Neural cell (in vitro differentiated cells): ENCODE results near the gene ANGEL2. TPM values are rescaled to one million over a fixed set of nuclear protein-coding genes. Genes with fewer than 3 reads are reported as not detected.
A peak's percentile ranks its signal among the peaks of the same experiment; 100 is the strongest.

Source experiments
- H2AFZ ChIP-seq: fragments of 200-600, 300-800 bp; sonication (generic), shearing (Covaris generic); 2 replicates; pipeline ENCODE4 v1.6.0; 2014; ENCODE audit warnings: low read depth, mild to moderate bottlenecking, antibody characterized with exemption, low read length, moderate library complexity
- H3F3A ChIP-seq: fragments of 200-600 bp; shearing (Covaris generic); 2 replicates; pipeline ENCODE4 v1.6.1; 2016; ENCODE audit warnings: mild to moderate bottlenecking, moderate library complexity, mixed read lengths, antibody characterized with exemption, low read length; ENCODE audit not compliant: insufficient read depth, poor library complexity, severe bottlenecking
- H3K27ac ChIP-seq: fragments of 200-600, 300-800 bp; sonication (generic), shearing (Covaris generic); 2 replicates; pipeline ENCODE4 v1.5.1; 2014; ENCODE audit warnings: mild to moderate bottlenecking, low read length, moderate library complexity
- H3K27me3 ChIP-seq: fragments of 300-800, 200-600 bp; sonication (generic), shearing (Covaris generic); 2 replicates; pipeline ENCODE4 v1.6.0; 2014; ENCODE audit warnings: mild to moderate bottlenecking, low read depth, low read length, moderate library complexity; ENCODE audit not compliant: insufficient read depth
- H3K36me3 ChIP-seq: fragments of 300-800, 200-600 bp; sonication (generic), shearing (Covaris generic); 2 replicates; pipeline ENCODE4 v1.5.1; 2014; ENCODE audit warnings: mild to moderate bottlenecking, antibody characterized with exemption, low read length, moderate library complexity; ENCODE audit not compliant: insufficient read depth
- H3K4me2 ChIP-seq: fragments of 300-800, 200-600 bp; sonication (generic), shearing (Covaris generic); 2 replicates; pipeline ENCODE4 v1.6.0; 2014; ENCODE audit warnings: mild to moderate bottlenecking, low read length
- H3K4me3 ChIP-seq: fragments of 300-800, 200-600 bp; sonication (generic), shearing (Covaris generic); 2 replicates; pipeline ENCODE4 v1.5.1; 2014; ENCODE audit warnings: mild to moderate bottlenecking, low read length, moderate library complexity
- H3K79me2 ChIP-seq: fragments of 200-600 bp; shearing (Covaris generic); replicated peaks from 2 replicates; pipeline ENCODE4 v1.6.0; 2014; ENCODE audit warnings: mild to moderate bottlenecking, low read length, moderate library complexity; ENCODE audit not compliant: insufficient read depth
- H3K9ac ChIP-seq: fragments of 300-800, 200-600 bp; sonication (generic), shearing (Covaris generic); 2 replicates; pipeline ENCODE4 v1.6.1; 2016; ENCODE audit warnings: mild to moderate bottlenecking, low read length, mixed read lengths
- H3K9me2 ChIP-seq: fragments of 200-600 bp; shearing (Covaris generic); 2 replicates; pipeline ENCODE4 v1.6.1; 2016; ENCODE audit warnings: mild to moderate bottlenecking, low read length, mixed read lengths; ENCODE audit not compliant: insufficient read depth
- H3K9me3 ChIP-seq: fragments of 200-600, 300-800 bp; sonication (generic), shearing (Covaris generic); 2 replicates; pipeline ENCODE4 v1.6.1; 2016; ENCODE audit warnings: mild to moderate bottlenecking, mixed run types, low read length, moderate library complexity, mixed read lengths
- H4K20me1 ChIP-seq: fragments of 200-600 bp; shearing (Covaris generic); 2 replicates; pipeline ENCODE4 v1.6.1; 2016; ENCODE audit warnings: mild to moderate bottlenecking, mixed run types; ENCODE audit not compliant: insufficient read depth
- EP300 ChIP-seq: fragments of 450-650 bp; conservative IDR thresholded peaks from 2 replicates; pipeline ENCODE4 v1.6.1; 2014; ENCODE audit warnings: antibody characterized with exemption, mild to moderate bottlenecking, moderate library complexity; ENCODE audit not compliant: poor library complexity, severe bottlenecking
- EZH2 ChIP-seq: fragments of 200-600, 300-800 bp; shearing (Covaris generic), sonication (generic); IDR thresholded peaks from 2 replicates; pipeline ENCODE4 v1.6.1; 2014; ENCODE audit warnings: antibody characterized with exemption, low read length, borderline replicate concordance, mild to moderate bottlenecking; ENCODE audit not compliant: insufficient read depth, poor library complexity, severe bottlenecking
- MXI1 ChIP-seq: fragments of 450-650 bp; conservative IDR thresholded peaks from 2 replicates; pipeline ENCODE4 v1.6.1; 2014; ENCODE audit warnings: antibody characterized with exemption, mild to moderate bottlenecking; ENCODE audit not compliant: poor library complexity, severe bottlenecking
- POLR2AphosphoS5 ChIP-seq: IDR thresholded peaks from 2 replicates; pipeline ENCODE4 v1.6.1; 2012
- SMC3 ChIP-seq: fragments of 450-650 bp; conservative IDR thresholded peaks from 2 replicates; pipeline ENCODE4 v1.6.1; 2014; ENCODE audit warnings: antibody characterized with exemption, mild to moderate bottlenecking, moderate library complexity; ENCODE audit not compliant: poor library complexity
- polyA minus RNA-seq: library from RNA; depleted of rRNA, polyadenylated mRNA; stranded (reverse); fragments of >200 nt; gene quantifications from 2 replicates; pipeline ENCODE4 v1.2.3, GENCODE V29; 2014
- polyA plus RNA-seq: library from polyadenylated mRNA; depleted of rRNA; stranded (reverse); fragments of >200 nt; gene quantifications from 2 replicates; pipeline ENCODE4 v1.2.3, GENCODE V29; 2014
- TF ChIP-seq, protein P1 (sequence below): fragments of 450-650 bp; IDR thresholded peaks from 2 replicates; pipeline ENCODE4 v1.5.1; 2014; ENCODE audit warnings: antibody characterized with exemption, mild to moderate bottlenecking, moderate library complexity; ENCODE audit not compliant: poor library complexity, severe bottlenecking
- TF ChIP-seq, protein P2 (sequence below): IDR thresholded peaks from 2 replicates; pipeline ENCODE4 v1.6.1; 2012; ENCODE audit warnings: borderline replicate concordance

ANGEL2 gene, protein sequence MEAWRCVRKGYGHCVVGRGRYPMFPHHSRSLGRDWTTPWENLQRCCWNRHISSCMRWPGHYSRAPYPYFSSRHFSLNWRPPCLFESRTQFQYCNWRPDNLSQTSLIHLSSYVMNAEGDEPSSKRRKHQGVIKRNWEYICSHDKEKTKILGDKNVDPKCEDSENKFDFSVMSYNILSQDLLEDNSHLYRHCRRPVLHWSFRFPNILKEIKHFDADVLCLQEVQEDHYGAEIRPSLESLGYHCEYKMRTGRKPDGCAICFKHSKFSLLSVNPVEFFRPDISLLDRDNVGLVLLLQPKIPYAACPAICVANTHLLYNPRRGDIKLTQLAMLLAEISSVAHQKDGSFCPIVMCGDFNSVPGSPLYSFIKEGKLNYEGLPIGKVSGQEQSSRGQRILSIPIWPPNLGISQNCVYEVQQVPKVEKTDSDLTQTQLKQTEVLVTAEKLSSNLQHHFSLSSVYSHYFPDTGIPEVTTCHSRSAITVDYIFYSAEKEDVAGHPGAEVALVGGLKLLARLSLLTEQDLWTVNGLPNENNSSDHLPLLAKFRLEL
- polyA plus RNA-seq, result 58.7 and 60.7 TPM in 2 replicates
- polyA minus RNA-seq, result 72.2 and 73.8 TPM in 2 replicates

DNA sequence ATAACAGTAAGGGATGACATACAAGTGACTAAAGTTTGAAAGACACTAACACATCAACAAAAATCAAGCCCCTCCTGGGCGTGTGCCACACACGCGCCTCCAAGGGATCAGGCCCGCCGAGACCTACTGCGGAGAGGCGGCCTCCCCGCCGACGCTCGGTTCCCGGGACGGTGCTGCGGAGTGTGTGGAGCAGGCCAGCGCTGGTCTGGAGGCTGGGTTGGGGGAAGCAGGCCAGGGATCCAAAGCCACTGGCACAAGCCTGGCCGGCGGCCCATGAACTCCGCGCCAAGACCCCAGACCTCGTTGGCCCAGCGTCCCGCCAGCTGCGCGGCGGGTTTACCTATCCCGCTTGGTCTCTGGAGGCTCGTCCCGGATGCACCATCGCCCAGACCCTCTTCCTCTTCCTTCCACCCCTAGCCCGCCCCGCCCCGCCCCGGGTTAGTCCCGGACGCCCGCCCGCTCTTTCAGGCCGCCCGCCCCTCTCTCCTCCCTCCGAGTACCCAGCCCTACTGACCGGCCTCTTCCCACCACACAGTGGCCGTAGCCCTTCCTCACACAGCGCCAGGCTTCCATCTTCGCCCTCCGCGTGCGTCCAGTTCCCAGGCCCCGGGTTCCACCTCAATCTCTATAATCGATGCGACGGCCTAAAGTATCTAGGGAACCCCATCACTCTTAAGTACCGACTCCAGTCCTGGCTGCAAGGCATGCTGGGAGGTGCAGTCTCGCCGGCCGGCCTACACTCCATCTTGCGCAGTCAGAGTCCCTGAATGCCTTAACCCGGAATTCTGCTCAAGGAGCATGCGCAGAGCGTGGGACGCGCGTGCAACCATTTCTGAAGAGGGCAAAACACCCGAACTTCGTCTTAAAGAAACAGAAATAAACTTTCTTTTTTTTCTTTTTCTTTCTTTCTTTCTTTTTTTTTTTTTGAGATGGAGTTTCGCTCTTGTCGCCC lies at the start of gene ANGEL2:
ANGEL2 (minus strand) TSS at position 769 of the 952 bp plus-strand sequence; CDS start at position 573, 196 bp downstream.
- peak within 1 kb of the TSS; percentile 42 for H2AFZ ChIP-seq

DNA sequence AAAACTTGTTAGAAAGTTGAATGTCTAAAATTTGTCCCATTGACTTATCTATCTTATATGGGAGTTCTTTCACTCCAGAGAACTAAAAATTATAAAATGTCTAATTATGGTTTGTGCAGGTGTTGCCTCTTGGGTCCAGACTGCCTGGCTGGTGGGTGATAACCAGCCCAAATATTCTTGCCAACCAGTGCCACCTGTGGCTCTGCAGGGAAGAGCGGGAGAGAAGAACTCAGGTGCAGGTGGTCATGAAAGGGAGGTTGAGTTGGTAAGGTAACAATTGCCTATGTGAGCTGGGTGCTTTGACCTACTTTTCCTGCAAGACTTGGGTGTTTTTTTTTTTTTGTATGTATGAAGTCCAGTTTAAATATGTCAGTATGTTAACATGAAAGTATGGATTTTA lies 45.6 kb upstream of the ANGEL2 start:
- TF ChIP-seq SMC3, result no peak
- no peak for TF ChIP-seq EZH2
- no peak for TF ChIP-seq MXI1
- TF ChIP-seq POLR2AphosphoS5, result no peak
- H3K9ac ChIP-seq, result no peak overlapping the region
- H3K4me2 ChIP-seq, result no peak overlapping the region
- H3K27ac ChIP-seq, result no peak overlapping the region
- H2AFZ ChIP-seq, result no peak overlapping the region
- H3F3A ChIP-seq, result no peaks in the 10 kb centered on the region
- no peaks in the 10 kb centered on the region for H3K36me3 ChIP-seq
- no peaks in the 10 kb centered on the region for H4K20me1 ChIP-seq
- no peak overlapping the region for H3K4me3 ChIP-seq
- H3K9me3 ChIP-seq, result no peaks in the 10 kb centered on the region
- H3K27me3 ChIP-seq, result no peaks in the 10 kb centered on the region
- H3K79me2 ChIP-seq, result peaks cover 23% of the 10 kb centered on the region
- no peaks in the 10 kb centered on the region for H3K9me2 ChIP-seq

More for the DNA sequence above, at the start of gene ANGEL2:
- Histone ChIP-seq H3K4me2 (peak within 1 kb of the TSS; percentile 76), H3K36me3 (no peaks in the 10 kb centered on the region), H3K27ac (peak within 1 kb of the TSS; percentile 80), H3K9me2 (no peaks in the 10 kb centered on the region), H3K9ac (peak within 1 kb of the TSS; percentile 80), H3K79me2 (peaks cover 32% of the 10 kb centered on the region), H3K9me3 (no peaks in the 10 kb centered on the region), H3K27me3 (no peaks in the 10 kb centered on the region), H3F3A (no peaks in the 10 kb centered on the region), H4K20me1 (no peaks in the 10 kb centered on the region), H3K4me3 (peak within 1 kb of the TSS; percentile 76)
- TF ChIP-seq EP300 (peak; percentile 39), MXI1 (peak; percentile 39), POLR2AphosphoS5 (peak; percentile 80), EZH2 (no peak)
- TF ChIP-seq, protein P1, sequence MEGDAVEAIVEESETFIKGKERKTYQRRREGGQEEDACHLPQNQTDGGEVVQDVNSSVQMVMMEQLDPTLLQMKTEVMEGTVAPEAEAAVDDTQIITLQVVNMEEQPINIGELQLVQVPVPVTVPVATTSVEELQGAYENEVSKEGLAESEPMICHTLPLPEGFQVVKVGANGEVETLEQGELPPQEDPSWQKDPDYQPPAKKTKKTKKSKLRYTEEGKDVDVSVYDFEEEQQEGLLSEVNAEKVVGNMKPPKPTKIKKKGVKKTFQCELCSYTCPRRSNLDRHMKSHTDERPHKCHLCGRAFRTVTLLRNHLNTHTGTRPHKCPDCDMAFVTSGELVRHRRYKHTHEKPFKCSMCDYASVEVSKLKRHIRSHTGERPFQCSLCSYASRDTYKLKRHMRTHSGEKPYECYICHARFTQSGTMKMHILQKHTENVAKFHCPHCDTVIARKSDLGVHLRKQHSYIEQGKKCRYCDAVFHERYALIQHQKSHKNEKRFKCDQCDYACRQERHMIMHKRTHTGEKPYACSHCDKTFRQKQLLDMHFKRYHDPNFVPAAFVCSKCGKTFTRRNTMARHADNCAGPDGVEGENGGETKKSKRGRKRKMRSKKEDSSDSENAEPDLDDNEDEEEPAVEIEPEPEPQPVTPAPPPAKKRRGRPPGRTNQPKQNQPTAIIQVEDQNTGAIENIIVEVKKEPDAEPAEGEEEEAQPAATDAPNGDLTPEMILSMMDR, result no peak
- TF ChIP-seq, protein P2, sequence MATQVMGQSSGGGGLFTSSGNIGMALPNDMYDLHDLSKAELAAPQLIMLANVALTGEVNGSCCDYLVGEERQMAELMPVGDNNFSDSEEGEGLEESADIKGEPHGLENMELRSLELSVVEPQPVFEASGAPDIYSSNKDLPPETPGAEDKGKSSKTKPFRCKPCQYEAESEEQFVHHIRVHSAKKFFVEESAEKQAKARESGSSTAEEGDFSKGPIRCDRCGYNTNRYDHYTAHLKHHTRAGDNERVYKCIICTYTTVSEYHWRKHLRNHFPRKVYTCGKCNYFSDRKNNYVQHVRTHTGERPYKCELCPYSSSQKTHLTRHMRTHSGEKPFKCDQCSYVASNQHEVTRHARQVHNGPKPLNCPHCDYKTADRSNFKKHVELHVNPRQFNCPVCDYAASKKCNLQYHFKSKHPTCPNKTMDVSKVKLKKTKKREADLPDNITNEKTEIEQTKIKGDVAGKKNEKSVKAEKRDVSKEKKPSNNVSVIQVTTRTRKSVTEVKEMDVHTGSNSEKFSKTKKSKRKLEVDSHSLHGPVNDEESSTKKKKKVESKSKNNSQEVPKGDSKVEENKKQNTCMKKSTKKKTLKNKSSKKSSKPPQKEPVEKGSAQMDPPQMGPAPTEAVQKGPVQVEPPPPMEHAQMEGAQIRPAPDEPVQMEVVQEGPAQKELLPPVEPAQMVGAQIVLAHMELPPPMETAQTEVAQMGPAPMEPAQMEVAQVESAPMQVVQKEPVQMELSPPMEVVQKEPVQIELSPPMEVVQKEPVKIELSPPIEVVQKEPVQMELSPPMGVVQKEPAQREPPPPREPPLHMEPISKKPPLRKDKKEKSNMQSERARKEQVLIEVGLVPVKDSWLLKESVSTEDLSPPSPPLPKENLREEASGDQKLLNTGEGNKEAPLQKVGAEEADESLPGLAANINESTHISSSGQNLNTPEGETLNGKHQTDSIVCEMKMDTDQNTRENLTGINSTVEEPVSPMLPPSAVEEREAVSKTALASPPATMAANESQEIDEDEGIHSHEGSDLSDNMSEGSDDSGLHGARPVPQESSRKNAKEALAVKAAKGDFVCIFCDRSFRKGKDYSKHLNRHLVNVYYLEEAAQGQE, result no peak
